GM12873 (cell line): ENCODE data around the gene IL17C.

ENCODE experiments used
- CTCF ChIP-seq: IDR thresholded peaks from 2 replicates; pipeline ENCODE4 v1.5.1; 2012; ENCODE audit warnings: low read depth, mild to moderate bottlenecking, moderate library complexity, low read length, control low read depth; ENCODE audit not compliant: insufficient read depth; ENCODE audit errors: missing control alignments

Gene IL17C

GRCh38 chr16:88653101-88653500 is 14.7 kb downstream of the IL17C start:
- TF ChIP-seq CTCF: no peak

- TF ChIP-seq CTCF: no peak
Observed at GRCh38 chr16:88653596-88654362, 15.4 kb downstream of the IL17C start.

- no peak for TF ChIP-seq CTCF
Observed at GRCh38 chr16:88654363-88655052, 16.1 kb downstream of the IL17C start.

GRCh38 chr16:88655053-88655732 is 16.8 kb downstream of the IL17C start:
- TF ChIP-seq CTCF: no peak

- TF ChIP-seq CTCF: no peak
Observed at GRCh38 chr16:88655733-88656281, 17.4 kb downstream of the IL17C start.

- TF ChIP-seq CTCF: no peak
Observed at GRCh38 chr16:88656291-88656980, 18.1 kb downstream of the IL17C start.

GRCh38 chr16:88657371-88657770 is 19.0 kb downstream of the IL17C start:
- no peak for TF ChIP-seq CTCF
